Erythroblast (primary cell): Measurements from ENCODE around the gene SLC34A2.

ENCODE experiments used
- GATA1 ChIP-seq: IDR thresholded peaks from 2 replicates; pipeline ENCODE4 v1.6.1; 2011; ENCODE audit warnings: low read depth, mild to moderate bottlenecking, control low read depth, low read length, moderate library complexity
- POLR2A ChIP-seq: IDR thresholded peaks from 2 replicates; pipeline ENCODE4 v1.6.1; 2011; ENCODE audit warnings: mild to moderate bottlenecking, low read length

GRCh38 chr4:25687773-25688172 is 32.1 kb downstream of the SLC34A2 start:
- TF ChIP-seq POLR2A, result no peak
- TF ChIP-seq GATA1, result no peak
